Hepatocyte (in vitro differentiated cells): ENCODE measurements around the gene LIMA1. TPM values are rescaled to one million over a fixed set of nuclear protein-coding genes. Genes with fewer than 3 reads are reported as not detected.

Source experiments
- DNase-seq: peaks from one replicate; pipeline ENCODE4 v3.0.0-alpha.2; 2016; ENCODE audit warnings: low spot score
- H2AFZ ChIP-seq: fragments of 200-600 bp; sonication (generic); 2 replicates; pipeline ENCODE4 v1.6.0; 2016; ENCODE audit warnings: antibody characterized with exemption, mild to moderate bottlenecking
- H3K27ac ChIP-seq: fragments of 200-600 bp; sonication (generic); 2 replicates; pipeline ENCODE4 v1.5.1; 2016; ENCODE audit warnings: mild to moderate bottlenecking
- H3K27me3 ChIP-seq: fragments of 200-600 bp; sonication (generic); 2 replicates; pipeline ENCODE4 v1.6.1; 2016
- H3K36me3 ChIP-seq: fragments of 200-600 bp; sonication (generic); replicated peaks from 2 replicates; pipeline ENCODE4 v1.5.1; 2016; ENCODE audit warnings: low read depth; ENCODE audit not compliant: insufficient read depth
- H3K4me1 ChIP-seq: fragments of 200-600 bp; sonication (generic); 2 replicates; pipeline ENCODE4 v1.5.1; 2016; ENCODE audit warnings: mild to moderate bottlenecking, moderate library complexity; ENCODE audit not compliant: insufficient read depth
- H3K4me2 ChIP-seq: fragments of 200-600 bp; sonication (generic); 2 replicates; pipeline ENCODE4 v1.6.0; 2016
- H3K4me3 ChIP-seq: fragments of 200-600 bp; sonication (generic); 2 replicates; pipeline ENCODE4 v1.5.1; 2016; ENCODE audit warnings: mild to moderate bottlenecking
- H3K79me2 ChIP-seq: fragments of 200-600 bp; sonication (generic); 2 replicates; pipeline ENCODE4 v1.6.0; 2017; ENCODE audit warnings: mild to moderate bottlenecking
- H3K9me2 ChIP-seq: fragments of 200-600 bp; sonication (generic); replicated peaks from 2 replicates; pipeline ENCODE4 v1.6.0; 2017; ENCODE audit warnings: mild to moderate bottlenecking; ENCODE audit not compliant: insufficient read depth
- H3K9me3 ChIP-seq: fragments of 200-600 bp; sonication (generic); 2 replicates; pipeline ENCODE4 v1.5.1; 2016; ENCODE audit warnings: low read depth, mild to moderate bottlenecking
- H4K20me1 ChIP-seq: fragments of 200-600 bp; sonication (generic); 2 replicates; pipeline ENCODE4 v1.6.0; 2016; ENCODE audit warnings: mild to moderate bottlenecking; ENCODE audit not compliant: insufficient read depth, poor library complexity, severe bottlenecking
- EZH2 ChIP-seq: fragments of 200-600 bp; sonication (generic); IDR thresholded peaks from 2 replicates; pipeline ENCODE4 v1.6.1; 2016; ENCODE audit warnings: antibody characterized with exemption, mild to moderate bottlenecking, borderline replicate concordance
- EZH2phosphoT487 ChIP-seq: fragments of 200-600 bp; sonication (generic); IDR thresholded peaks from one replicate; pipeline ENCODE4 v1.6.1; 2018; ENCODE audit warnings: antibody characterized with exemption, mild to moderate bottlenecking, low read depth, moderate library complexity; ENCODE audit not compliant: unreplicated experiment, severe bottlenecking
- WGBS: methylation state at CpG from one replicate; pipeline ENCODE4 v1.1.6; 2016; ENCODE audit warnings: low lambda C conversion rate; ENCODE audit errors: missing lambda C conversion rate; 5-methylcytosine and 5-hydroxymethylcytosine counted together
- polyA plus RNA-seq: library from polyadenylated mRNA; unstranded; fragments of >200 nt; fragmentation: Nextera tagmentation; extraction: Ambion mirVana; gene quantifications from 2 replicates; pipeline ENCODE4 v1.2.1, GENCODE V29; 2016
- total RNA-seq: library from RNA; depleted of rRNA; stranded (reverse); fragments of >200 nt; gene quantifications from 2 replicates; pipeline ENCODE4 v1.2.3, GENCODE V29; 2014
- TF ChIP-seq, protein P1 (sequence below): fragments of 200-600 bp; sonication (generic); IDR thresholded peaks from 2 replicates; pipeline ENCODE4 v1.5.1; 2016; ENCODE audit warnings: antibody characterized with exemption, mild to moderate bottlenecking; ENCODE audit not compliant: poor library complexity

Gene LIMA1
- total and polyA plus RNA-seq, 2 experiments from 2014 or later = 54.8 to 84.4 TPM

DNA sequence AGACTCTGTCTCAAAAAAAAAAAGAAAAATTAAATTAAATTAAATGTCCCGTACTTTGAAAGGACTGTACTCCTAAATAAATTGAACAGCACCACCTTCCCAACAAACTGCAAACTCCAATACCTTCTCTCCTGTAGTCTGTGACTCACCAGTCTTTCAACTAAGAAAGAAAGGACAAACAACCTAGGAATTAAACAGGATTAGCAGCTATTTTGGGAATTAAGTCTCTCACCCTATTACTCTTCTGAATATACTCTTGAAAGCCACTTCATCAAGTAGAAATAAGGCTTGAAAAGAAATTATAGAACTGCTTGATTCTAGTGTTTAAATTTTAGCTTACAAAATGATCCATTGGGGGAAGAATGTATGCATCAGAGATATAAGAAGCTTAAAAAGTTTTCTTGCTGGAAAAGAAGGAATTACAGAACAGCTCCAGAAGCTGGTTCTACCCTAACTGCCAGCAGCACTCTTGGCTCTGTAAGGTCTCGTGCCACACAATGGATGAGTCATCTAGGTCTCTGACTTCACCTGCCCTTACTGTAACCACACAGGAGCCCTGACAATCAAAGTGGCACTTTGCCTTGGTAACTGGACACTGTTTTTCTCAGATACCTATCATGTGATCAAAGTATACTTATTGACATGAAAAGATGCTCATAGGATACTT, 59.2 kb downstream of the LIMA1 start:
- TF ChIP-seq, protein P1, sequence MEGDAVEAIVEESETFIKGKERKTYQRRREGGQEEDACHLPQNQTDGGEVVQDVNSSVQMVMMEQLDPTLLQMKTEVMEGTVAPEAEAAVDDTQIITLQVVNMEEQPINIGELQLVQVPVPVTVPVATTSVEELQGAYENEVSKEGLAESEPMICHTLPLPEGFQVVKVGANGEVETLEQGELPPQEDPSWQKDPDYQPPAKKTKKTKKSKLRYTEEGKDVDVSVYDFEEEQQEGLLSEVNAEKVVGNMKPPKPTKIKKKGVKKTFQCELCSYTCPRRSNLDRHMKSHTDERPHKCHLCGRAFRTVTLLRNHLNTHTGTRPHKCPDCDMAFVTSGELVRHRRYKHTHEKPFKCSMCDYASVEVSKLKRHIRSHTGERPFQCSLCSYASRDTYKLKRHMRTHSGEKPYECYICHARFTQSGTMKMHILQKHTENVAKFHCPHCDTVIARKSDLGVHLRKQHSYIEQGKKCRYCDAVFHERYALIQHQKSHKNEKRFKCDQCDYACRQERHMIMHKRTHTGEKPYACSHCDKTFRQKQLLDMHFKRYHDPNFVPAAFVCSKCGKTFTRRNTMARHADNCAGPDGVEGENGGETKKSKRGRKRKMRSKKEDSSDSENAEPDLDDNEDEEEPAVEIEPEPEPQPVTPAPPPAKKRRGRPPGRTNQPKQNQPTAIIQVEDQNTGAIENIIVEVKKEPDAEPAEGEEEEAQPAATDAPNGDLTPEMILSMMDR = no peak
- no peak for TF ChIP-seq EZH2
- TF ChIP-seq EZH2phosphoT487 = no peak
- H3K36me3 ChIP-seq = no peaks in the 10 kb centered on the region
- H3K4me3 ChIP-seq = no peak overlapping the region
- H3K27ac ChIP-seq = peak overlapping the region; percentile 91
- no peaks in the 10 kb centered on the region for H3K9me3 ChIP-seq
- peaks cover 10% of the 10 kb centered on the region for H3K79me2 ChIP-seq
- H2AFZ ChIP-seq = no peak overlapping the region
- H4K20me1 ChIP-seq = no peaks in the 10 kb centered on the region
- no peaks in the 10 kb centered on the region for H3K27me3 ChIP-seq
- peak; percentile 55 for DNase-seq
- no peaks in the 10 kb centered on the region for H3K9me2 ChIP-seq
- peaks cover 6% of the 10 kb centered on the region for H3K4me1 ChIP-seq
- WGBS = 72% methylated on average over 2 of the region's 2 CpGs
- H3K4me2 ChIP-seq = no peak overlapping the region

DNA sequence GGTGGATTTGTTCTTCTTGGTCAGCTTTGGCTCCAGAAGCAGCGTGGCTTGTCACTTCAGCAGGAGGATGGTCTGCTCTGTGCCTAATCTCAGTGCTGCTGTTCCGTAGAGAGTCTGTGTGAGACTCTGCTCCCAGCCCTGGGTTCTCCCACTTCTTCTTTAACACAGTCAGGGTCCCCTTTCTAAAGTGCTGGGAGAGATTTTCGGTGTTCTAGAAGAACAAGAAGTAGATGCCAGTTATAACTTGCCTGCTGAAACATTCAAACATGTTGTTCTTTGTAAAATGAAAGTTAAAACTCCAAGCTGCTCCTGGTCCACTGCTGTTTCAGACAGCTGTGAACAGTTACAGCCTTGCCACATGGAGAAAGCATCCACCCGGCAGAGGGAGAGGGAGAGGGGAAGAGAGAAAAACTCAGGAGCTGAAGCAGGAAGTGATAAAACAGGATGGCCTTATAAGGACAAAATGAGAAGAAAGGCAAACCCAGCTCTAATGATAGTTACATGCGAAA, 61.0 kb downstream of the LIMA1 start:
- DNase-seq = peak; percentile 81
- 19% methylated on average over 5 of the region's 5 CpGs for WGBS
- H3K79me2 ChIP-seq = peaks cover 26% of the 10 kb centered on the region
- H3K4me3 ChIP-seq = peak overlapping the region; percentile 26
- H3K27me3 ChIP-seq = no peaks in the 10 kb centered on the region
- H2AFZ ChIP-seq = no peak overlapping the region
- H4K20me1 ChIP-seq = no peaks in the 10 kb centered on the region
- H3K9me2 ChIP-seq = no peaks in the 10 kb centered on the region
- no peak for TF ChIP-seq EZH2
- no peak for TF ChIP-seq EZH2phosphoT487
- TF ChIP-seq, protein P1 = no peak
- peak overlapping the region; percentile 64 for H3K4me2 ChIP-seq
- H3K36me3 ChIP-seq = no peaks in the 10 kb centered on the region
- peaks cover 6% of the 10 kb centered on the region for H3K4me1 ChIP-seq
- no peaks in the 10 kb centered on the region for H3K9me3 ChIP-seq
- H3K27ac ChIP-seq = peak overlapping the region; percentile 91

DNA sequence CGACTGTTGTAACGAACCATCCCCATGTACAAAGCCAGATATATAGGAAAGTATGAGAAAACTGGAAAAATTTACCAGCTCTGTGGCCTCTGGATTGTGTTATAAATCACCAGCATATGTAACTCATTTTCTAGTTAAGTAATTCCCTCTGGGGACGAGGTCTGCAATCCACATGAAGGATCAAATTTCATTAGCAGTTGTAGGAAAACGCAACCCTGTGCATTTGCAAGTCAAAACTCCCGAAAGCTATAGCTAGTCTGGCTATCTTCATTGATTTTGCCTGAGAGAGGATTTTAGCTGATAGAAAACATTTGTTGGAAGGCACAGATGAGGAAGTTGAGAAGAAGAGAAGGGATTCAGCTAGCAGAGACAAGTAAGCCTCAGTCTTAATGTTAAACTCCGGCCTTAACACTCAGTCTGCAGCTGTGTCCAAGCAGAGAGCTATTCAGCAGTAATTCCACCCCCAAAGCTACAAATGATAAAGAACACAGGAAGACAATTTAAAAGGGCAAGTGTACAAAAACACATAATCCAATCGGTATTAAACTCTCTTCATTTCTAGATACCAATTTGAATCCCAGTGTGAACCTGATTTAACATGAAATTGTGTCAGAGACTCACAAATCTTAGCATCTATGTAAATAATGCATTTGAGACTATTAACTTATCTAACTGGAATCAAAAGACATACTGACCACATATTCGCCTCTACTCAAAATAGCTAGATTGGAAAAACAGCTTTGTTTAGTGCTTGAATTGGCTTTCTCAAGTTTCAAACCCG, 61.9 kb downstream of the LIMA1 start:
- Histone ChIP-seq H3K4me2 (peak overlapping the region; percentile 64), H3K36me3 (no peaks in the 10 kb centered on the region), H3K27ac (peak overlapping the region; percentile 91), H3K9me2 (no peaks in the 10 kb centered on the region), H2AFZ (no peak overlapping the region), H3K4me1 (peaks cover 6% of the 10 kb centered on the region), H3K27me3 (no peaks in the 10 kb centered on the region), H4K20me1 (no peaks in the 10 kb centered on the region), H3K9me3 (no peaks in the 10 kb centered on the region), H3K4me3 (peak overlapping the region; percentile 26), H3K79me2 (peaks cover 35% of the 10 kb centered on the region)
- DNase-seq = peak; percentile 77
- TF ChIP-seq EZH2phosphoT487 (peak; percentile 45), EZH2 (no peak)
- 20% methylated on average over 9 of the region's 9 CpGs for WGBS
